Measurements from ENCODE around the gene CNTN5. TPM values are rescaled to one million over a fixed set of nuclear protein-coding genes. Genes with fewer than 3 reads are reported as not detected.

The CNTN5 gene
- total RNA-seq, 2 donors from 2014 or later = 0.85 to 4.2 TPM

- ATAC-seq (ENCODE audit: insufficient number of reproducible peaks, low FRiP score, low read depth) (no peak), DNase-seq (ENCODE audit: low spot score) (no peak)
- no peak overlapping the region for H3K4me3 ChIP-seq
- H3K9me3 ChIP-seq = no peaks in the 10 kb centered on the region
- H3K4me1 ChIP-seq (ENCODE audit: control insufficient read depth in 1 of 2, low read depth in 2 of 2) = no peaks in the 10 kb centered on the region
- H3K27me3 ChIP-seq (replicated peaks; ENCODE audit: insufficient read depth) = no peaks in the 10 kb centered on the region
- no peak overlapping the region for H3K27ac ChIP-seq
- H3K36me3 ChIP-seq = no peaks in the 10 kb centered on the region
- TF ChIP-seq, protein P1, sequence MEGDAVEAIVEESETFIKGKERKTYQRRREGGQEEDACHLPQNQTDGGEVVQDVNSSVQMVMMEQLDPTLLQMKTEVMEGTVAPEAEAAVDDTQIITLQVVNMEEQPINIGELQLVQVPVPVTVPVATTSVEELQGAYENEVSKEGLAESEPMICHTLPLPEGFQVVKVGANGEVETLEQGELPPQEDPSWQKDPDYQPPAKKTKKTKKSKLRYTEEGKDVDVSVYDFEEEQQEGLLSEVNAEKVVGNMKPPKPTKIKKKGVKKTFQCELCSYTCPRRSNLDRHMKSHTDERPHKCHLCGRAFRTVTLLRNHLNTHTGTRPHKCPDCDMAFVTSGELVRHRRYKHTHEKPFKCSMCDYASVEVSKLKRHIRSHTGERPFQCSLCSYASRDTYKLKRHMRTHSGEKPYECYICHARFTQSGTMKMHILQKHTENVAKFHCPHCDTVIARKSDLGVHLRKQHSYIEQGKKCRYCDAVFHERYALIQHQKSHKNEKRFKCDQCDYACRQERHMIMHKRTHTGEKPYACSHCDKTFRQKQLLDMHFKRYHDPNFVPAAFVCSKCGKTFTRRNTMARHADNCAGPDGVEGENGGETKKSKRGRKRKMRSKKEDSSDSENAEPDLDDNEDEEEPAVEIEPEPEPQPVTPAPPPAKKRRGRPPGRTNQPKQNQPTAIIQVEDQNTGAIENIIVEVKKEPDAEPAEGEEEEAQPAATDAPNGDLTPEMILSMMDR (IDR thresholded peaks at IDR 0.05) = no peak
Observed at GRCh38 chr11:99911116-99911515, 890.4 kb downstream of the CNTN5 start.

- TF ChIP-seq, protein P1 (IDR thresholded peaks at IDR 0.05) = no peak
- DNase-seq (ENCODE audit: low spot score) = no peak
- ATAC-seq (ENCODE audit: insufficient number of reproducible peaks, low FRiP score, low read depth) = no peak
Observed at GRCh38 chr11:99916078-99916477, 895.3 kb downstream of the CNTN5 start.

GRCh38 chr11:99918761-99919160, 898.0 kb downstream of the CNTN5 start:
- ATAC-seq (ENCODE audit: insufficient number of reproducible peaks, low FRiP score, low read depth) (no peak), DNase-seq (ENCODE audit: low spot score) (no peak)
- TF ChIP-seq, protein P1 (IDR thresholded peaks at IDR 0.05) = no peak
- H3K27me3 ChIP-seq (replicated peaks; ENCODE audit: insufficient read depth) = no peaks in the 10 kb centered on the region
- no peaks in the 10 kb centered on the region for H3K9me3 ChIP-seq
- H3K36me3 ChIP-seq = no peaks in the 10 kb centered on the region
- H3K4me3 ChIP-seq = no peak overlapping the region
- no peaks in the 10 kb centered on the region for H3K4me1 ChIP-seq (ENCODE audit: control insufficient read depth in 1 of 2, low read depth in 2 of 2)
- H3K27ac ChIP-seq = no peak overlapping the region

More at GRCh38 chr11:99916078-99916477, 895.3 kb downstream of the CNTN5 start:
- H3K4me1 ChIP-seq (ENCODE audit: control insufficient read depth in 1 of 2, low read depth in 2 of 2) = no peaks in the 10 kb centered on the region
- H3K27ac ChIP-seq = no peak overlapping the region
- no peak overlapping the region for H3K4me3 ChIP-seq
- no peaks in the 10 kb centered on the region for H3K36me3 ChIP-seq
- H3K27me3 ChIP-seq (replicated peaks; ENCODE audit: insufficient read depth) = no peaks in the 10 kb centered on the region
- H3K9me3 ChIP-seq = no peaks in the 10 kb centered on the region

DNA sequence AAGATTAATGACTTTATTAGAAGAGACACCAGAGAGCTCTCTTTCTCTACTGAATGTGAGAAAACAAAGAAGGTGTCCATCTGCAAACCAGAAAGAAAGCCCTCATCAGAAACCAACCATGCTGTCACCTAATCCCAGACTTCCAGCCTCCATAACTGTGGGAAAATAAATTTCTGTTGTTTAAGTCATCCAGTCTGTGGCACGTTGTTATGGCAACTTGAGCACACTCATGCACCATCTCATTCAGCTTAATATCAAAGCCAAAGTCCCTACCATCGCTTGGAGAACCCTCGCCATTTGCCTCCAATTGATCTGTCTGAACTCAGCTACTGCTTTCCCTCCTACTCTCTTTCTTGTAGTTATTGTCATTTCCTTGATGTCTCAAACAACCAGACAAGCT, 900.2 kb downstream of the CNTN5 start:
- Histone ChIP-seq H3K27me3 (replicated peaks; ENCODE audit: insufficient read depth) (no peaks in the 10 kb centered on the region), H3K36me3 (no peaks in the 10 kb centered on the region), H3K9me3 (no peaks in the 10 kb centered on the region), H3K4me1 (ENCODE audit: control insufficient read depth in 1 of 2, low read depth in 2 of 2) (no peaks in the 10 kb centered on the region), H3K27ac (no peak overlapping the region), H3K4me3 (no peak overlapping the region)
- TF ChIP-seq, protein P1 (IDR thresholded peaks at IDR 0.05) = no peak
- DNase-seq (ENCODE audit: low spot score) (no peak), ATAC-seq (ENCODE audit: insufficient number of reproducible peaks, low FRiP score, low read depth) (no peak)

DNA sequence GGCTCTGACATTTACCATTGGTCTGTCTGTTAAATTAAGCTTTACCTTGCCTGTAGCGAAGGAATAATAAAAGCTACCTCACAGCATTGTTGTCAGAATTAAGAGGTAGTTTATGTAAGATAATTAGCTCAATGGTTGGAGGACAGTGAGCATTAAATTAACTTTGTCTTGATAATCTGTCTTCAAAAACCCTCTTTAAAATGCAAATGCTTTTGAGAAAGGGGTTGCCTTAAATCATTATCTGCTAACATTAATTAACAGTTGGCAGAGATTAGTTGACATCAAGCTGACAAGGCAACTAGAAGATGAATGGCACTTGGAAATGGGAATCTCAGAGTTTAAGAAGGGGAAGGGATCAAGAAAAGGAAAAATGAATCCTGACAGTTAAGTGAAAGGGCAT, 905.2 kb downstream of the CNTN5 start:
- Histone ChIP-seq H3K36me3 (no peaks in the 10 kb centered on the region), H3K27me3 (replicated peaks; ENCODE audit: insufficient read depth) (no peaks in the 10 kb centered on the region), H3K4me3 (no peak overlapping the region), H3K27ac (no peak overlapping the region), H3K9me3 (no peaks in the 10 kb centered on the region), H3K4me1 (ENCODE audit: control insufficient read depth in 1 of 2, low read depth in 2 of 2) (no peaks in the 10 kb centered on the region)
- ATAC-seq (ENCODE audit: insufficient number of reproducible peaks, low FRiP score, low read depth) (no peak), DNase-seq (ENCODE audit: low spot score) (no peak)
- TF ChIP-seq, protein P1 (IDR thresholded peaks at IDR 0.05) = no peak

All from thoracic aorta (tissue), 2 donors.